GM12878 (cell line): ENCODE results near the gene ECEL1. TPM values are rescaled to one million over a fixed set of nuclear protein-coding genes. Genes with fewer than 3 reads are reported as not detected.

Experiments
- ATAC-seq: fragments of 200-7000 bp; cut with Tn5 transposase; 3 replicates; pipeline ENCODE4 v1.9.1; 2020; ENCODE audit warnings: mild to moderate bottlenecking, moderate library complexity
- BruUV-seq: library from RNA; stranded (reverse); fragments of 400-500 nt; replicated peaks from 2 replicates; lab custom pipeline; 2021; lab: Mats Ljungman, UMichigan
- CTCF ChIA-PET: fragments of 300-600 bp; sonication (Branson Sonifier 250); formaldehyde crosslinking; extraction: SDS; loops from one replicate; lab custom pipeline; 2021; ENCODE audit warnings: inconsistent platforms; lab: Yijun Ruan, JAX
- POLR2A ChIA-PET: fragments of 350-600 bp; formaldehyde crosslinking; extraction: SDS; loops from one replicate; lab custom pipeline; 2021; ENCODE audit warnings: inconsistent platforms; lab: Charles Lee
- RAD21 ChIA-PET: fragments of 300-600 bp; sonication (Branson Sonifier 250); formaldehyde crosslinking; loops from one replicate; lab custom pipeline; 2023; ENCODE audit warnings: antibody characterized with exemption; ENCODE audit not compliant: unreplicated experiment; lab: Charles Lee
- SMC1A ChIA-PET: fragments of 300-600 bp; sonication (Branson Sonifier 250); formaldehyde crosslinking; loops from one replicate; lab custom pipeline; 2023; ENCODE audit not compliant: unreplicated experiment, uncharacterized antibody; lab: Charles Lee
- DNase-seq: peaks from one replicate; pipeline ENCODE4 v3.0.0-alpha.2; 2011; ENCODE audit warnings: low read depth, low spot score
- FAIRE-seq: peaks from 3 replicates; lab custom pipeline; 2011; peaks lifted over from hg19 to GRCh38; lab: Jason Lieb, UNC
- H2AFZ ChIP-seq: 2 replicates; pipeline ENCODE4 v1.6.0; 2011; ENCODE audit warnings: low read depth, low read length, control low read depth; ENCODE audit not compliant: control insufficient read depth
- H3K27ac ChIP-seq: 2 replicates; pipeline ENCODE4 v1.5.1; 2011; ENCODE audit warnings: control low read depth; ENCODE audit not compliant: control insufficient read depth, insufficient read depth
- H3K27me3 ChIP-seq, 2 experiments: replicated peaks in 1 of 2; 2 replicates each; pipeline versions ENCODE4 v1.6.0 to v1.6.1; 2011; ENCODE audit warnings: low read length in 1 of 2; ENCODE audit not compliant: control insufficient read depth in 2 of 2, insufficient read depth in 2 of 2
- H3K36me3 ChIP-seq, 2 experiments: 2 replicates each; pipeline ENCODE4 v1.5.1; 2011; ENCODE audit warnings: low read length in 1 of 2; ENCODE audit not compliant: control insufficient read depth in 2 of 2, insufficient read depth in 2 of 2
- H3K4me1 ChIP-seq: 2 replicates; pipeline ENCODE4 v1.6.1; 2011; ENCODE audit warnings: mild to moderate bottlenecking, low read length, moderate library complexity, mixed read lengths; ENCODE audit not compliant: control insufficient read depth, insufficient read depth
- H3K4me2 ChIP-seq: 2 replicates; pipeline ENCODE4 v1.6.0; 2011; ENCODE audit warnings: control low read depth; ENCODE audit not compliant: control insufficient read depth, insufficient read depth
- H3K4me3 ChIP-seq: fragments of 200-600 bp; sonication (generic); 2 replicates; pipeline ENCODE4 v1.5.1; 2016
- H3K79me2 ChIP-seq: 2 replicates; pipeline ENCODE4 v1.6.0; 2011; ENCODE audit warnings: low read length; ENCODE audit not compliant: control insufficient read depth, insufficient read depth
- H3K9ac ChIP-seq: 2 replicates; pipeline ENCODE4 v1.8.0; 2011; ENCODE audit warnings: low read length, control low read depth, mixed read lengths; ENCODE audit not compliant: control insufficient read depth, insufficient read depth
- H3K9me3 ChIP-seq: replicated peaks from 3 replicates; pipeline ENCODE4 v1.5.1; 2011; ENCODE audit warnings: mild to moderate bottlenecking, low read length; ENCODE audit not compliant: control insufficient read depth, insufficient read depth
- H4K20me1 ChIP-seq: 2 replicates; pipeline ENCODE4 v1.6.0; 2011; ENCODE audit not compliant: control insufficient read depth, insufficient read depth
- ETV6 ChIP-seq, 2 experiments: fragments of 450-650 bp in 1 of 2; IDR thresholded peaks in 1 of 2; conservative IDR thresholded peaks in 1 of 2; 2 replicates each; pipeline ENCODE4 v1.6.1; 2014; ENCODE audit warnings: antibody characterized with exemption in 1 of 2, borderline replicate concordance in 1 of 2, low read depth in 1 of 2, mild to moderate bottlenecking in 1 of 2, moderate library complexity in 1 of 2
- FOXM1 ChIP-seq: IDR thresholded peaks from 2 replicates; pipeline ENCODE4 v1.6.1; 2012; ENCODE audit warnings: low read depth, mild to moderate bottlenecking, inconsistent platforms, low read length, moderate library complexity
- NR2C2 ChIP-seq: IDR thresholded peaks from 2 replicates; pipeline ENCODE4 v1.6.1; 2011; ENCODE audit warnings: borderline replicate concordance, low read depth; ENCODE audit not compliant: control insufficient read depth, insufficient read length
- SUZ12 ChIP-seq: fragments of 200-600 bp; sonication (generic); IDR thresholded peaks from one replicate; pipeline ENCODE4 v1.6.1; 2018; ENCODE audit warnings: antibody characterized with exemption, mild to moderate bottlenecking; ENCODE audit not compliant: unreplicated experiment
- WGBS: methylation state at CpG from one replicate; pipeline ENCODE4 v1.1.6; 2016; ENCODE audit warnings: low lambda C conversion rate; ENCODE audit not compliant: insufficient replicate concordance, insufficient coverage; ENCODE audit errors: missing lambda C conversion rate; 5-methylcytosine and 5-hydroxymethylcytosine counted together
- in situ Hi-C: fragments of 300-500 bp; cut with MboI; formaldehyde crosslinking; loops from 9 replicates; pipeline ENCODE4 v1.14.3; 2018; ENCODE audit warnings: mixed read lengths
- intact Hi-C: fragments of 100-400 bp; cut with micrococcal nuclease; formaldehyde crosslinking; loops from one replicate; pipeline ENCODE4 v1.14.2; 2022; ENCODE audit not compliant: unreplicated experiment
- polyA plus RNA-seq, 11 experiments: library from polyadenylated mRNA; depleted of rRNA in 4 of 11; unstranded in 6 of 11; stranded (reverse) in 5 of 11; fragments of >200 nt; fragmentation: Nextera tagmentation in 4 of 11; fragmentation: Illumina TruSeq in 1 of 11; extraction: Ambion mirVana in 4 of 11; extraction: Trizol in 1 of 11; gene quantifications; 1 replicate in 1 of 11; 2 replicates in 10 of 11; pipeline versions ENCODE4 v1.2.1 to v1.2.3, GENCODE V29; 2011 to 2016; ENCODE audit warnings: inconsistent platforms in 2 of 11, missing spikeins in 2 of 11, low read depth in 1 of 11
- total RNA-seq, 4 experiments: library from RNA; depleted of rRNA in 3 of 4; stranded (reverse); fragments of >200 nt in 3 of 4; fragmentation: Illumina TruSeq in 1 of 4; extraction: Trizol in 1 of 4; gene quantifications; 2 replicates each; pipeline versions ENCODE4 v1.2.1 to v1.2.3, GENCODE V29; 2013 to 2021

ECEL1 gene
- total and polyA plus RNA-seq, 10 of the 15 experiments (the other 5 are each of a cell fraction or from before 2014, with no cell fraction given) = not detected

DNA sequence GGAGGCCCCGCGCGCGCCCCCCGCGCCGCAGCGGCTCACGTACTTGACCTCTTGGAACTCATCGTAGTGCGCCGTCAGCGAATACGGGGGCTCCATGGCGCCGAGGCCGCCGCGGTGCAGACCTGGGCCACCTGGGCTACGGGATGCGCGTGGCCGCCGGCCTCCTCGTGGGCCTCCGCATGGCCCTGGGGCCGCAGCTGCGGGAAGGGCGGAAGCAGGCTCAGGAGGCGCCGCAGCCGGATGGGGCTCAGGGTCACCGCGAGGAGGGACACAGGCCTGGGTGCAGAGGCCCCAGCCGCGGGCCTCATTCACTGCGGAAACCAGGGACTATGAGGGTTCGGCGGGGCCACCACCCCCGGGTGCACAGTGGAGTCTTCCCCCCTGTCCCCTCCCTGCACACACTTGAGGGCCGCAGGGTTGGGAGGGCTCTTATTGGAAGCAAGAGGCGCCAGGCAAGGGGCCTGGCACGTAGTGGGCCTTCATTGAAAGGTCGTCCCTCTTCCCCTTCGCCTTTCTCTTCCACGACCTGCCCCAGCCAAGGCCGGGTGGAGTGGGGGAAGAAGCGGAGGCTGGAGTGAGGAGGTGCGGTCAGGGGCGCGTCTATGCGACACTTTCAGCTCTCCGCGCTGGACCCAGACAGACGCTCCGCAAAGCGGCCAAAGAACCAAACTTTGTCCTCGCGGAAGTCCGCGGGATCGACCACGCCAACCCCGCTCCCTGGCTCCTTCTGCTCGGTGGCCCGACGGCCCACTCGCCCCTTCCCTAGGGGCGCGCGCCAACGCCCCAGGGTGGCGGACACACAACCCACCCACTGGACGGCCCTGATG is 863 bp downstream of the ECEL1 start (continued):
- TF ChIP-seq SUZ12 (no peak), NR2C2 (no peak), ETV6 (conservative IDR thresholded peaks at IDR 0.05 in 1 of 2, IDR thresholded peaks at IDR 0.05 in 1 of 2; ENCODE audit: borderline replicate concordance in 1 of 2, low read depth in 1 of 2) (no peak)

DNA sequence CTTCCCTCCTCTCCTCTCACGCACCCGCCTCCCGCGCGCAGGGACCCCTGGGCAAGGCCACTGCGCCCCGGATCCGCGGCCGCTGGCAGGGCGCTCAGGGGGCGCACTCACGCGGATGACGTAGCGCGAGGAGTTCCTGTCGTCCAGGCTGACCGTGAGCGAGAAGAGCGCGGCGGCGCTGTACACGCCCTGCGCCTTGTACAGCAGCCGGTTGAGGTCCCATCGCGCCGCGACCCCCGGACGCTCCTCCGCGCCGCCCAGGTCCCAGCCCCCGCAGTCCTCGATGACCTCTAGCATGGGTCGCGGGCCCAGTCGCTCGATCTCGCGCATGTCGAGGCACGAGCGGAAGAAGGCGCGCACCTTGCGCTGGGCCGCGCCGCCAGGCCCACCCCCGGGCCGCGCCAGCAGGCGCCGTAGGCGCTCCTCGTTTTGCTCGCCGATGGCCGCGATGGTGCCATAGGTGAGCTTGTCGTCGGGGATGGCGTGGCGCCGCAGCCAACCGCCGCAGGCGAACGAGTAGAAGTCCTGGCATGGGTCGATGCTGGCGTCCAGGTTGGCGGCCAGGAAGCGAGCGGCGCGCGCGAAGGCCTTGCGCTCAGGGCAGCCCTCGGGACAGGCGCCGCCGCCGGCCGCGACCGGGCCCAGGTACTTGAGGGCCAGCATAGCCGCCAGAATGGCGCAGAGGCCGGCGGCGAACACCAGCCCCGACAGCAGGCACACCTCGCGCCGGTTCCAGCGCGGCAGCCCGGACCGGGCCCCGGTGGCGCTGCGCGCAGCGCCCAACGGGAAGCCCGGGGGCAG is 1.7 kb downstream of the ECEL1 start:
- no TSS peak for BruUV-seq
- Histone ChIP-seq H3K27ac (no peak overlapping the region), H4K20me1 (no peaks in the 10 kb centered on the region), H3K27me3 (peaks cover 0 to 16% of the 10 kb centered on the region in 2 experiments; a peak in 3 of 4 replicates), H3K36me3 (no peaks in the 10 kb centered on the region), H3K9me3 (no peaks in the 10 kb centered on the region), H3K9ac (no peak overlapping the region), H3K4me2 (no peak overlapping the region), H3K79me2 (no peaks in the 10 kb centered on the region), H2AFZ (no peak overlapping the region), H3K4me1 (no peaks in the 10 kb centered on the region), H3K4me3 (no peak overlapping the region)
- no peak for DNase-seq
- intact Hi-C loops = no loop called here
- in situ Hi-C loops = no loop called here
- ChIA-PET SMC1A (no interaction called here), RAD21 (no interaction called here), CTCF (no interaction called here), POLR2A (no interaction called here)
- no peak for FAIRE-seq
- ATAC-seq = no peak
- no peak for TF ChIP-seq FOXM1
- 34% methylated on average over 91 of the region's 111 CpGs for WGBS
